Neural progenitor cell (in vitro differentiated cells): ENCODE results near the gene SBF2. TPM values are rescaled to one million over a fixed set of nuclear protein-coding genes. Genes with fewer than 3 reads are reported as not detected.

Source experiments
- DNase-seq: peaks from one replicate; pipeline ENCODE4 v3.0.0-alpha.2; 2016; ENCODE audit warnings: low spot score
- H2AFZ ChIP-seq: fragments of 200-600 bp; sonication (generic); replicated peaks from 2 replicates; pipeline ENCODE4 v1.6.1; 2016; ENCODE audit warnings: antibody characterized with exemption
- H3F3A ChIP-seq: fragments of 200-600 bp; sonication (generic); 2 replicates; pipeline ENCODE4 v1.6.1; 2016; ENCODE audit warnings: antibody characterized with exemption, low read depth
- H3K27ac ChIP-seq: fragments of 200-600 bp; sonication (generic); 2 replicates; pipeline ENCODE4 v1.5.1; 2016; ENCODE audit warnings: mild to moderate bottlenecking
- H3K27me3 ChIP-seq: fragments of 200-600 bp; sonication (generic); 2 replicates; pipeline ENCODE4 v1.6.1; 2016; ENCODE audit warnings: mild to moderate bottlenecking, moderate library complexity
- H3K36me3 ChIP-seq: fragments of 200-600 bp; sonication (generic); 2 replicates; pipeline ENCODE4 v1.5.1; 2016
- H3K4me1 ChIP-seq: fragments of 200-600 bp; sonication (generic); 2 replicates; pipeline ENCODE4 v1.6.1; 2016; ENCODE audit warnings: mixed run types
- H3K4me2 ChIP-seq: fragments of 200-600 bp; sonication (generic); 2 replicates; pipeline ENCODE4 v1.6.1; 2016
- H3K4me3 ChIP-seq: fragments of 200-600 bp; sonication (generic); 2 replicates; pipeline ENCODE4 v1.5.1; 2016
- H3K79me2 ChIP-seq: fragments of 200-600 bp; sonication (generic); 2 replicates; pipeline ENCODE4 v1.6.1; 2016; ENCODE audit warnings: low read depth
- H3K9ac ChIP-seq: fragments of 200-600 bp; sonication (generic); 2 replicates; pipeline ENCODE4 v1.6.1; 2016
- H3K9me3 ChIP-seq: fragments of 200-600 bp; sonication (generic); 2 replicates; pipeline ENCODE4 v1.5.1; 2016; ENCODE audit warnings: low read depth
- H4K20me1 ChIP-seq: fragments of 200-600 bp; sonication (generic); 2 replicates; pipeline ENCODE4 v1.6.1; 2016; ENCODE audit warnings: low read depth
- H3K27ac Mint-ChIP-seq: 3 replicates; pipeline ENCODE4 v1.8.0; 2021; ENCODE audit warnings: mixed read lengths
- H3K27me3 Mint-ChIP-seq: 2 replicates; pipeline ENCODE4 v1.8.0; 2022; ENCODE audit warnings: low read depth, mild to moderate bottlenecking, inconsistent platforms, moderate library complexity, mixed read lengths; ENCODE audit not compliant: insufficient read depth
- H3K36me3 Mint-ChIP-seq: 3 replicates; pipeline ENCODE4 v1.8.0; 2021; ENCODE audit warnings: mixed read lengths
- H3K4me1 Mint-ChIP-seq: 3 replicates; pipeline ENCODE4 v1.8.0; 2021; ENCODE audit warnings: mixed read lengths
- H3K4me3 Mint-ChIP-seq: 3 replicates; pipeline ENCODE4 v1.8.0; 2021; ENCODE audit warnings: mild to moderate bottlenecking, moderate library complexity, mixed read lengths
- H3K9me3 Mint-ChIP-seq: 3 replicates; pipeline ENCODE4 v1.8.0; 2020; ENCODE audit warnings: mixed read lengths
- EZH2 ChIP-seq: fragments of 200-600 bp; sonication (generic); IDR thresholded peaks from 2 replicates; pipeline ENCODE4 v1.6.1; 2017; ENCODE audit warnings: antibody characterized with exemption, mild to moderate bottlenecking, moderate library complexity
- EZH2phosphoT487 ChIP-seq: fragments of 200-600 bp; sonication (generic); IDR thresholded peaks from 2 replicates; pipeline ENCODE4 v1.6.1; 2017; ENCODE audit warnings: antibody characterized with exemption
- total RNA-seq: library from RNA; depleted of rRNA; stranded (reverse); fragments of >200 nt; gene quantifications from 2 replicates; pipeline ENCODE4 v1.2.3, GENCODE V29; 2015; ENCODE audit warnings: low replicate concordance
- TF ChIP-seq, protein P1 (sequence below): fragments of 200-600 bp; sonication (generic); IDR thresholded peaks from 2 replicates; pipeline ENCODE4 v1.5.1; 2017; ENCODE audit warnings: antibody characterized with exemption, mild to moderate bottlenecking

Gene SBF2
- total RNA-seq, 1 donor from 2014 or later, result 48.2 TPM

DNA sequence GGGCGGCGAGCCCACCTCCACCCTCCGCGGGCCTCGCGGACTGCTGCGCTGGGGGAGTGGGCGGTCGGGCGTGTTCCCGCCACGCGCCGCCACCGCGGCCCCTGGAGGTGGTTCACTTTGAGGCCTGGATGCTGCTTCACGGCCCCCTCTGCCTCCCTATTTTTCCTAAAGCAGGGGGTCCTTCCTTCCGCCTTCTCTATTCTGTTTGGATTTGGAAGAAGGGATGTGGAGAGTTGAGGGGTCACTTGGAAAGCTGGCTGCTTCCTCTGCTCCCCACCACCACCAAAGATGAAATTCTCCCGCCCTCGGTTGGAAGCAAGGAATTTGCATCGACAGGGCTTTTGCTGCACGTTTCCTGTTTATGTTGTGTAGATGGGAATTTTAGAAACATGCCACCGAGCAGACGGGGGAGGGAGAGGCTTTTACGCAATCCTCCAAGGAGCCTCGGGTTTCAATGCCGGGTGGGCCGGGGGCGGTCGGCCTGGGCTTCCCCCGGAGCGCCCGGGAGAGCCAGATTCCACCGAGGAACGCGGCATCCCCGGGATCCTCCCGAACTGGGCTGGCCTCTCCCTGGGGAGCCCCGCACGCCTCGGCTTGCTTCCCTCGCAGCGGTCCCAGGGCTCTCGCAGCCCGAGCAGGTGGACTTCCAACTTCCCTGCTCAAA, 403 bp upstream of the SBF2 start:
- peak overlapping the region; percentile 95 for H2AFZ ChIP-seq
- peak overlapping the region; percentile 96 for H3K4me3 ChIP-seq
- H3K27me3 ChIP-seq, result peaks cover 40% of the 10 kb centered on the region
- H4K20me1 ChIP-seq, result peaks cover 3% of the 10 kb centered on the region
- H3K36me3 ChIP-seq, result no peaks in the 10 kb centered on the region
- Mint-ChIP-seq H3K36me3 (peaks cover 4% of the 10 kb centered on the region), H3K27me3 (peaks cover 8% of the 10 kb centered on the region), H3K27ac (peak overlapping the region; percentile 72), H3K4me3 (peak overlapping the region; percentile 93), H3K9me3 (no peaks in the 10 kb centered on the region), H3K4me1 (peaks cover 23% of the 10 kb centered on the region)
- no peak overlapping the region for H3K27ac ChIP-seq
- H3F3A ChIP-seq, result peaks cover 19% of the 10 kb centered on the region
- peak overlapping the region; percentile 97 for H3K4me2 ChIP-seq
- peaks cover 12% of the 10 kb centered on the region for H3K4me1 ChIP-seq
- peak; percentile 59 for DNase-seq
- TF ChIP-seq, protein P1, sequence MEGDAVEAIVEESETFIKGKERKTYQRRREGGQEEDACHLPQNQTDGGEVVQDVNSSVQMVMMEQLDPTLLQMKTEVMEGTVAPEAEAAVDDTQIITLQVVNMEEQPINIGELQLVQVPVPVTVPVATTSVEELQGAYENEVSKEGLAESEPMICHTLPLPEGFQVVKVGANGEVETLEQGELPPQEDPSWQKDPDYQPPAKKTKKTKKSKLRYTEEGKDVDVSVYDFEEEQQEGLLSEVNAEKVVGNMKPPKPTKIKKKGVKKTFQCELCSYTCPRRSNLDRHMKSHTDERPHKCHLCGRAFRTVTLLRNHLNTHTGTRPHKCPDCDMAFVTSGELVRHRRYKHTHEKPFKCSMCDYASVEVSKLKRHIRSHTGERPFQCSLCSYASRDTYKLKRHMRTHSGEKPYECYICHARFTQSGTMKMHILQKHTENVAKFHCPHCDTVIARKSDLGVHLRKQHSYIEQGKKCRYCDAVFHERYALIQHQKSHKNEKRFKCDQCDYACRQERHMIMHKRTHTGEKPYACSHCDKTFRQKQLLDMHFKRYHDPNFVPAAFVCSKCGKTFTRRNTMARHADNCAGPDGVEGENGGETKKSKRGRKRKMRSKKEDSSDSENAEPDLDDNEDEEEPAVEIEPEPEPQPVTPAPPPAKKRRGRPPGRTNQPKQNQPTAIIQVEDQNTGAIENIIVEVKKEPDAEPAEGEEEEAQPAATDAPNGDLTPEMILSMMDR, result no peak
- no peak for TF ChIP-seq EZH2phosphoT487
- no peak for TF ChIP-seq EZH2
- peaks cover 35% of the 10 kb centered on the region for H3K79me2 ChIP-seq
- H3K9me3 ChIP-seq, result no peaks in the 10 kb centered on the region
- H3K9ac ChIP-seq, result peak overlapping the region; percentile 36

DNA sequence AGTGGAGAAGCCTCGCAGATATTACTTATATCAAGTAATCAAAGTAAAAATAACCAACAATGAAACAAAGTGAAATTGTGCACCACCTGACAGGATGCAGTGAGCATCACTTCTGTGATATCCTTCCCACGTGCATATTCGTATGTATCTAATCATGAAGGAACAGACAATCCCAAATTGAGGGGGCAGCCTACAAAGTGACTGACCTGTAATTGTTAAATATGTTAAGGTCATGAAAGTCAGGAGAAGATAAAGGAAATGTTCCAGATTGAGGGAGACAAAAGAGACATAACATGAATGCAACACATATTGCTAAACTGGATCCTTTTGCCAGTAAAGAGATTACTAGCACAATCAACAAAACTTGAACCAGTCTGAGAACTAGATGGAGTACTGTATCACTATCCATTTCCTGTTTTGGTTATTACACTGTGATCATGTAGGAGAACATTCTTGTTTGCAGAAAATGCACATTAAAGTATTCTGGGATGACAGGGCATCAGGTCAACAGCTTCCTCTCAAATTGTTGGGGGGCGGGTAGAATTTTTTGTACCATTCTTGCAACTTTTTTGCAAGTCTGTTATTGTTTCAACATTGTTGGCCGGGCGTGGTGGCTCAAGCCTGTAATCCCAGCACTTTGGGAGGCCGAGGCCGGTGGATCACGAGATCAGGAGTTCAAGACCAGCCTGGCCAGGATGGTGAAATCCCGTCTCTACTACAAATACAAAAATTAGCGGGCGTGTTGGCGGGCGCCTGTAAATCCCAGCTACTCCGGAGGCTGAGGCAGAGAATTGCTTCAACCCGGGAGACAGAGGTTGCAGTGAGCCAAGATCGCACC, 2.0 kb downstream of the SBF2 start:
- no peak for DNase-seq
- peaks cover 23% of the 10 kb centered on the region for H3K4me1 Mint-ChIP-seq
- H3K9me3 Mint-ChIP-seq, result no peaks in the 10 kb centered on the region
- Histone ChIP-seq H4K20me1 (peaks cover 6% of the 10 kb centered on the region), H3K4me3 (no peak overlapping the region), H3K79me2 (peaks cover 37% of the 10 kb centered on the region), H3K27me3 (peaks cover 24% of the 10 kb centered on the region), H3F3A (peaks cover 19% of the 10 kb centered on the region), H3K9ac (no peak overlapping the region), H3K27ac (no peak overlapping the region), H3K9me3 (no peaks in the 10 kb centered on the region), H3K36me3 (no peaks in the 10 kb centered on the region), H2AFZ (no peak overlapping the region), H3K4me1 (peaks cover 12% of the 10 kb centered on the region), H3K4me2 (peak overlapping the region; percentile 97)
- H3K36me3 Mint-ChIP-seq, result peaks cover 6% of the 10 kb centered on the region
- H3K4me3 Mint-ChIP-seq, result peak overlapping the region; percentile 25
- TF ChIP-seq, protein P1, result no peak
- no peak for TF ChIP-seq EZH2
- no peak for TF ChIP-seq EZH2phosphoT487
- no peak overlapping the region for H3K27ac Mint-ChIP-seq
- no peaks in the 10 kb centered on the region for H3K27me3 Mint-ChIP-seq

DNA sequence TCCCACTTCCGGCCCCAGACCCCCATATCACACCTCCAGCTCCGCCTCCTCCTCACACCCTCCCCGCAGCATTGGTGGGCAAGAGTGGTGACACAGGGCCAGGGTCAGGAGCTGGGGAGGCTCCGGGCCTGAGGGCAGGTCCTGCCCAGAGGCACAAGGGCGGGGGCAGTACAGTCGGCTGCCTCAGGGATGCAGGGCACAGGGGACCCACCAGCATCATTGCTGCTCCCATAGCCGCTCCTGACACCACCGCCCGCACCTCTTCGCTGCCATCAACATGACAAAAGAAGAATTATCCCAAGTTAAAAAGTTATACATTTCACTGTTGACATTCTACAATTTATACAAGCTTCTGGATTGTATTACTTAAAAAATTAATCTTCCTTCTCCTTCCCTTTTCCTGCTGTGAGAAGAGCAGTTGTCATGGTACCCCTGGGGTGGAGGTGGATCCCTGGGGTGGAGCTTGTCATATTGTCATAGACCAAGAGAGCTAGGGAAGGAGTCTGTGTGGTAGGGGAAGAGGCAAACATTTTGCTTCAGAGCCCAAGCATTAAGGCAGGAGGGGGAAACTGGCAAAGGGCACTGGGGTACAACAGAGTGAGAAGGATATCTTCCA, 4.1 kb downstream of the SBF2 start:
- Mint-ChIP-seq H3K27ac (no peak overlapping the region), H3K4me1 (peaks cover 17% of the 10 kb centered on the region), H3K9me3 (no peaks in the 10 kb centered on the region), H3K27me3 (no peaks in the 10 kb centered on the region), H3K36me3 (peaks cover 6% of the 10 kb centered on the region), H3K4me3 (no peak overlapping the region)
- H3K36me3 ChIP-seq, result no peaks in the 10 kb centered on the region
- no peak overlapping the region for H3K27ac ChIP-seq
- peaks cover 56% of the 10 kb centered on the region for H3K79me2 ChIP-seq
- peaks cover 11% of the 10 kb centered on the region for H4K20me1 ChIP-seq
- no peak overlapping the region for H2AFZ ChIP-seq
- no peak overlapping the region for H3K9ac ChIP-seq
- H3K4me3 ChIP-seq, result no peak overlapping the region
- H3K27me3 ChIP-seq, result peaks cover 2% of the 10 kb centered on the region
- H3K4me1 ChIP-seq, result peaks cover 10% of the 10 kb centered on the region
- no peak overlapping the region for H3K4me2 ChIP-seq
- no peak for DNase-seq
- H3K9me3 ChIP-seq, result no peaks in the 10 kb centered on the region
- no peak for TF ChIP-seq EZH2
- TF ChIP-seq, protein P1, result no peak
- TF ChIP-seq EZH2phosphoT487, result no peak
- H3F3A ChIP-seq, result peaks cover 19% of the 10 kb centered on the region
